Lower leg skin (tissue), 4 donors: ENCODE measurements around the gene IP6K3. TPM values are rescaled to one million over a fixed set of nuclear protein-coding genes. Genes with fewer than 3 reads are reported as not detected.

Experiments used
- DNase-seq, 2 donors: peaks; one replicate each; pipeline ENCODE4 v3.0.0-alpha.2; 2019; ENCODE audit warnings: low spot score in 2 of 2
- H3K4me3 ChIP-seq: fragments of 200-600 bp; sonication (generic); 2 replicates; pipeline ENCODE4 v1.5.1; 2017; ENCODE audit warnings: mild to moderate bottlenecking, low read depth; ENCODE audit not compliant: poor library complexity, severe bottlenecking
- POLR2A ChIP-seq, 2 donors: fragments of 450-650 bp; IDR thresholded peaks; one replicate each; pipeline ENCODE4 v1.6.1; 2016 to 2017; ENCODE audit warnings: antibody characterized with exemption in 2 of 2, mild to moderate bottlenecking in 1 of 2, moderate library complexity in 1 of 2
- WGBS, 2 donors: methylation state at CpG; one replicate each; pipeline ENCODE4 v1.1.5; 2018; 5-methylcytosine and 5-hydroxymethylcytosine counted together
- intact Hi-C: fragments of 100-400 bp; cut with DNase I; formaldehyde crosslinking; loops from one replicate; pipeline ENCODE4 v1.15.0; 2023; ENCODE audit warnings: low total_unique reads
- total RNA-seq, 4 donors: library from RNA; depleted of rRNA; stranded (reverse); fragments of >200 nt; gene quantifications; one replicate each; pipeline ENCODE4 v1.1.0, GENCODE V29; 2016
- TF ChIP-seq, protein P1 (sequence below), 3 donors: fragments of 450-650 bp; IDR thresholded peaks; one replicate each; pipeline ENCODE4 v1.5.1; 2016; ENCODE audit warnings: antibody characterized with exemption in 3 of 3, mild to moderate bottlenecking in 3 of 3, moderate library complexity in 2 of 3

Gene IP6K3
- total RNA-seq, 4 donors from 2014 or later, result 0.45 TPM; not detected in 3

DNA sequence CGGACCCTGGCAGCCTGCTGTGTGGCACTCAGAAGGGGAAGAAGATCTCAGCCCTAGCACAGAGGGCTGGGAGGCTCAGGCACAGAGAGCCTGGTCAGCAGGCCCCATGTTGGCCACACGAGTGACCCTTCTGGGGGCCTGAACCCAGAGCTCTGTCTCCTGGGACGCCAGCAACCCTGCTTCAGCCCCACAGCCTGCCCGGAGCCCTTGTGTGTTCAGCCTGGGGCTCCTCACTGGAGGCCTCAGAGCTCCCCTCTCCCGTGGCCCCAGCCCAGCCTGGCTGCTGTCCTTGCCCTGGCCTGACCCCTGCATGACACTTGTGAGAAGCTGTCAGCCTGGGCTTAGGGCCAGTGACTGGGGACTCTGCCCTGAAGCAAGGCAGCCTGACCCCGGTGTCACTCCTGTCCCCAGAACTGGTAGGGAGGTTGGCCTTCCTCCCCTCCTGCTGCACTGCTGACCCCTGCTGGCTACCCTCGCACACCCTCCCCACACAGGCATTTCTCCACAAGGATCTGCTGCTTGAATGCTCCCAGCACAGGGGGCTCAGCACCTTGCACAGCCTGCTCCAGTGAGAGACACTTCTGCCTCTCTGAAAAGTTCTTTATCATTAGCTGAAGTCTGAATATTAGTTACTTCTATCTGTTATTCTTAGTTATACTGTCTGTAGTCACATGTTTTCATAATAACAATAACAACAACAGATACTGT, 15.4 kb upstream of the IP6K3 start:
- 42 to 72% methylated on average over 5 to 6 of the region's 7 CpGs for WGBS, 2 donors
- TF ChIP-seq POLR2A (IDR thresholded peaks at IDR 0.05), result no peak
- TF ChIP-seq, protein P1, sequence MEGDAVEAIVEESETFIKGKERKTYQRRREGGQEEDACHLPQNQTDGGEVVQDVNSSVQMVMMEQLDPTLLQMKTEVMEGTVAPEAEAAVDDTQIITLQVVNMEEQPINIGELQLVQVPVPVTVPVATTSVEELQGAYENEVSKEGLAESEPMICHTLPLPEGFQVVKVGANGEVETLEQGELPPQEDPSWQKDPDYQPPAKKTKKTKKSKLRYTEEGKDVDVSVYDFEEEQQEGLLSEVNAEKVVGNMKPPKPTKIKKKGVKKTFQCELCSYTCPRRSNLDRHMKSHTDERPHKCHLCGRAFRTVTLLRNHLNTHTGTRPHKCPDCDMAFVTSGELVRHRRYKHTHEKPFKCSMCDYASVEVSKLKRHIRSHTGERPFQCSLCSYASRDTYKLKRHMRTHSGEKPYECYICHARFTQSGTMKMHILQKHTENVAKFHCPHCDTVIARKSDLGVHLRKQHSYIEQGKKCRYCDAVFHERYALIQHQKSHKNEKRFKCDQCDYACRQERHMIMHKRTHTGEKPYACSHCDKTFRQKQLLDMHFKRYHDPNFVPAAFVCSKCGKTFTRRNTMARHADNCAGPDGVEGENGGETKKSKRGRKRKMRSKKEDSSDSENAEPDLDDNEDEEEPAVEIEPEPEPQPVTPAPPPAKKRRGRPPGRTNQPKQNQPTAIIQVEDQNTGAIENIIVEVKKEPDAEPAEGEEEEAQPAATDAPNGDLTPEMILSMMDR (IDR thresholded peaks at IDR 0.05), result peak in 1 of 3 donors; percentile 62
- no peak for DNase-seq
- intact Hi-C loops, result no loop called here
- no peak overlapping the region for H3K4me3 ChIP-seq

- 88% methylated on average over 2 of the region's 2 CpGs; no CpG with 5 or more reads in 1 of the 2 donors for WGBS, 2 donors
- intact Hi-C loops, result no loop called here
- no peak overlapping the region for H3K4me3 ChIP-seq
- DNase-seq, result no peak
- TF ChIP-seq, protein P1 (IDR thresholded peaks at IDR 0.05), result no peak
- no peak for TF ChIP-seq POLR2A (IDR thresholded peaks at IDR 0.05)
Measured at GRCh38 chr6:33761581-33761921, 14.8 kb upstream of the IP6K3 start.

- intact Hi-C loops, result no loop called here
- 88 to 89% methylated on average over 9 of the region's 9 CpGs for WGBS, 2 donors
- TF ChIP-seq, protein P1 (IDR thresholded peaks at IDR 0.05), result no peak
- TF ChIP-seq POLR2A (IDR thresholded peaks at IDR 0.05), result no peak
- no peak for DNase-seq
- no peak overlapping the region for H3K4me3 ChIP-seq
Measured at GRCh38 chr6:33759887-33760629, 13.4 kb upstream of the IP6K3 start.

DNA sequence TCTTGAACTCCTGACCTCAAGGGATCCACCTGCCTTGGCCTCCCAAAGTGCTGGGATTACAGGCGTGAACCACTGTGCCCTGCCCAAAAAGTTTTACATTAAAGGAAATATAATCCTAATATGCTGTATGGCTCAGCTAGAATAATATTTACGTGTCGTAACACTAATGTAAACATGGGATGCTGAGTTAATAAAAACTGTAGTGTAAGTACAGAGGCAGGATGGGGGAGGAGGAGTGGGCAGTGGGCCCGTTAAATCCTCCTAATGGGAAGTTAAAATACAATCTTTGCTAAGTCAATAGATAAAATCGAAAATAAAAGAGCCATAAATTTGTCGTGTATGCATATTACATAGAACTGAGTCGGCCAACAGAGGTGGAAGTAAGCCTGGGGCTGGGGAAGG, 12.1 kb upstream of the IP6K3 start:
- H3K4me3 ChIP-seq, result no peak overlapping the region
- TF ChIP-seq POLR2A (IDR thresholded peaks at IDR 0.05), result no peak
- TF ChIP-seq, protein P1 (IDR thresholded peaks at IDR 0.05), result no peak
- 52 to 54% methylated on average over 7 of the region's 7 CpGs for WGBS, 2 donors
- intact Hi-C loops, result no loop called here
- DNase-seq, result no peak

DNA sequence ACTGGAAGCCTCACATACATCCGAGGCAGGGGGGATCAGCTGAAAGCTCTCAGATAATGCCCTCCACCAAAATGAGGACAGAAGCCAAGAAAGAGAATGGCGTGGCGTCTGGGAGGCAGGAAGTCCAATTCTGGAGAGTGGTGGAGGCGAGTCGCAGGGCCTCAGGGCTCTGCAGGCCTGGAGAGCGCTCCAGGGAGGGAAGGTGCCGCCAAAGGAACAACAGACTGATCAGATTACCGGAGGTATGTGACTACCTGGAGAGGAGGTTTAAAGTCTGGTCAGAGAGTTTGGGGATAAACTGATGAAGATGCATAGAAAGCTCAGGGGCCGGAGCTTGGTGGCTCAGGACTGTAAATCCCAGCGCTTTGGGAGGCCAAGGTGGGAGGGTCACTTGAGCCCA, 11.2 kb upstream of the IP6K3 start:
- DNase-seq, result no peak
- no peak overlapping the region for H3K4me3 ChIP-seq
- TF ChIP-seq, protein P1 (IDR thresholded peaks at IDR 0.05), result no peak
- no peak for TF ChIP-seq POLR2A (IDR thresholded peaks at IDR 0.05)
- intact Hi-C loops, result no loop called here
- WGBS, 2 donors, result 77 to 81% methylated on average over 10 of the region's 10 CpGs
